Calu3 (cell line): ENCODE data around the gene NEURL4. TPM values are rescaled to one million over a fixed set of nuclear protein-coding genes. Genes with fewer than 3 reads are reported as not detected.

Source experiments
- BruUV-seq: library from RNA; stranded (reverse); fragments of 400-500 nt; replicated peaks from 2 replicates; lab custom pipeline; 2021; lab: Mats Ljungman, UMichigan
- CTCF ChIA-PET: fragments of 300-600 bp; sonication (Branson Sonifier 250); formaldehyde crosslinking; loops from one replicate; lab custom pipeline; 2022; ENCODE audit warnings: antibody characterized with exemption; lab: Charles Lee
- DNase-seq: peaks from one replicate; pipeline ENCODE4 v3.0.0; 2022
- H3K27ac Mint-ChIP-seq: one replicate; pipeline ENCODE4 v1.8.0; 2022; ENCODE audit warnings: mixed read lengths; ENCODE audit not compliant: unreplicated experiment
- H3K27me3 Mint-ChIP-seq: one replicate; pipeline ENCODE4 v1.8.0; 2022; ENCODE audit warnings: mixed read lengths; ENCODE audit not compliant: unreplicated experiment
- H3K36me3 Mint-ChIP-seq: one replicate; pipeline ENCODE4 v1.8.0; 2022; ENCODE audit warnings: mild to moderate bottlenecking, moderate library complexity, mixed read lengths; ENCODE audit not compliant: insufficient read depth, unreplicated experiment
- H3K4me1 Mint-ChIP-seq: one replicate; pipeline ENCODE4 v1.8.0; 2022; ENCODE audit warnings: mild to moderate bottlenecking, low read depth, mixed read lengths; ENCODE audit not compliant: unreplicated experiment
- H3K4me3 Mint-ChIP-seq: one replicate; pipeline ENCODE4 v1.8.0; 2022; ENCODE audit warnings: mild to moderate bottlenecking, low read depth, moderate library complexity, mixed read lengths; ENCODE audit not compliant: unreplicated experiment
- H3K9me3 Mint-ChIP-seq: one replicate; pipeline ENCODE4 v1.8.0; 2022; ENCODE audit warnings: low read depth, mixed read lengths; ENCODE audit not compliant: unreplicated experiment
- intact Hi-C: fragments of 100-400 bp; cut with micrococcal nuclease; formaldehyde crosslinking; loops from one replicate; pipeline ENCODE4 v1.10.0; 2022; ENCODE audit not compliant: unreplicated experiment
- total RNA-seq: library from RNA; stranded (reverse); gene quantifications from 2 replicates; pipeline ENCODE4 v1.2.3, GENCODE V29; 2022
- TF ChIP-seq, protein P1 (sequence below): fragments of 200-600 bp; IDR thresholded peaks from one replicate; pipeline ENCODE4 v1.8.0; 2022; ENCODE audit warnings: antibody characterized with exemption; ENCODE audit not compliant: unreplicated experiment

Gene NEURL4
- total RNA-seq, 1 experiment from 2014 or later: 31.9 TPM

DNA sequence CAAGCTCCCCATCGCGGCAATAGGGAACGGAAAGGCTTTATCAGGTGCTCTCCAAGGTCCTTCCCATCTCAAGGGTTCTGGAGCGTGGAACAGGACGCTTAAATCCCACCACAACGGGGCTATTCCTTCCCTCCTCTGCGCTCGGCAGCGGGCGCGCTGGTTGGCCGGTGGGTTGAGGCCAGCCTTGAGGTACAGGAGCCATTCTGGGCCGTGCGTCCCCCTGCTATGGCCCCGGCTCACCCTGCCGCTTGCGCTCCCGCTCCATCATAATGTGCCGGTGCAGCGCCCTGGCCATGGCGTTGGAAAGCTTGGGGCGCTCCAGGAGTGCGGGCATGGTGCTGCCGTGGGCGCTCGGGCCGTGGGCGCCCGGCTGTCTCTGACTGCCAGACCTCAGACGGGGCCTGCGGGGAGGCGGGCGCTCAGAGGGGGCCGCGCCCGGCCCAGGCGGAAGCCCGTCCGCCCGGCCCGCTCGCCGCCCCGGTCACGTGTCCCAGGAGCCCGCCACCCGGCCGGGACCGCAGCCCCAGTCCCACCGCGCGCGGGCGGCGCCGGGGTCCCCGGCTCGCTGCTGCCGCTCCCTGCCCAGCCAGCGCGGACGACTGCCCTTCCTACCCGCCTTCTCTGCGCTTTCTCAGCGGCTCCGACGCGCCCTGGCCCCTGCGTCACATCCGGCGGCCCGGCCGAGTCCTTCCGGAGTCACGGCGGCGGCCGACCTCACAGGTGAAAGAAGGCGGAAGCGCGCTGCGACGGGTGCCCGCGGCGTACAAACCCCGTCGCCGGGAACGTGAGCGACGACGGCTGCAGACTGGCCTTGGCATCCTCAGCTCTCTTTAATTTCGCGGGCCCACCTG is 14.2 kb downstream of the NEURL4 start, which contains the start of gene GPS2:
Gene GPS2, minus strand, starts transcription at position 642 of the 851 bp plus-strand sequence. Its CDS starts 308 bp downstream, at position 334.
- no peaks in the 10 kb centered on the region for H3K27me3 Mint-ChIP-seq
- peak within 1 kb of the TSS; percentile 86 for H3K27ac Mint-ChIP-seq
- H3K4me1 Mint-ChIP-seq: peaks cover 28% of the 10 kb centered on the region
- peak; percentile 90 for DNase-seq
- CTCF ChIA-PET: no interaction called here
- no TSS peak for BruUV-seq
- peaks cover 76% of the 10 kb centered on the region for H3K36me3 Mint-ChIP-seq
- intact Hi-C loops: no loop called here
- peak within 1 kb of the TSS; percentile 82 for H3K4me3 Mint-ChIP-seq
- TF ChIP-seq, protein P1, sequence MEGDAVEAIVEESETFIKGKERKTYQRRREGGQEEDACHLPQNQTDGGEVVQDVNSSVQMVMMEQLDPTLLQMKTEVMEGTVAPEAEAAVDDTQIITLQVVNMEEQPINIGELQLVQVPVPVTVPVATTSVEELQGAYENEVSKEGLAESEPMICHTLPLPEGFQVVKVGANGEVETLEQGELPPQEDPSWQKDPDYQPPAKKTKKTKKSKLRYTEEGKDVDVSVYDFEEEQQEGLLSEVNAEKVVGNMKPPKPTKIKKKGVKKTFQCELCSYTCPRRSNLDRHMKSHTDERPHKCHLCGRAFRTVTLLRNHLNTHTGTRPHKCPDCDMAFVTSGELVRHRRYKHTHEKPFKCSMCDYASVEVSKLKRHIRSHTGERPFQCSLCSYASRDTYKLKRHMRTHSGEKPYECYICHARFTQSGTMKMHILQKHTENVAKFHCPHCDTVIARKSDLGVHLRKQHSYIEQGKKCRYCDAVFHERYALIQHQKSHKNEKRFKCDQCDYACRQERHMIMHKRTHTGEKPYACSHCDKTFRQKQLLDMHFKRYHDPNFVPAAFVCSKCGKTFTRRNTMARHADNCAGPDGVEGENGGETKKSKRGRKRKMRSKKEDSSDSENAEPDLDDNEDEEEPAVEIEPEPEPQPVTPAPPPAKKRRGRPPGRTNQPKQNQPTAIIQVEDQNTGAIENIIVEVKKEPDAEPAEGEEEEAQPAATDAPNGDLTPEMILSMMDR: no peak
- H3K9me3 Mint-ChIP-seq: no peaks in the 10 kb centered on the region

DNA sequence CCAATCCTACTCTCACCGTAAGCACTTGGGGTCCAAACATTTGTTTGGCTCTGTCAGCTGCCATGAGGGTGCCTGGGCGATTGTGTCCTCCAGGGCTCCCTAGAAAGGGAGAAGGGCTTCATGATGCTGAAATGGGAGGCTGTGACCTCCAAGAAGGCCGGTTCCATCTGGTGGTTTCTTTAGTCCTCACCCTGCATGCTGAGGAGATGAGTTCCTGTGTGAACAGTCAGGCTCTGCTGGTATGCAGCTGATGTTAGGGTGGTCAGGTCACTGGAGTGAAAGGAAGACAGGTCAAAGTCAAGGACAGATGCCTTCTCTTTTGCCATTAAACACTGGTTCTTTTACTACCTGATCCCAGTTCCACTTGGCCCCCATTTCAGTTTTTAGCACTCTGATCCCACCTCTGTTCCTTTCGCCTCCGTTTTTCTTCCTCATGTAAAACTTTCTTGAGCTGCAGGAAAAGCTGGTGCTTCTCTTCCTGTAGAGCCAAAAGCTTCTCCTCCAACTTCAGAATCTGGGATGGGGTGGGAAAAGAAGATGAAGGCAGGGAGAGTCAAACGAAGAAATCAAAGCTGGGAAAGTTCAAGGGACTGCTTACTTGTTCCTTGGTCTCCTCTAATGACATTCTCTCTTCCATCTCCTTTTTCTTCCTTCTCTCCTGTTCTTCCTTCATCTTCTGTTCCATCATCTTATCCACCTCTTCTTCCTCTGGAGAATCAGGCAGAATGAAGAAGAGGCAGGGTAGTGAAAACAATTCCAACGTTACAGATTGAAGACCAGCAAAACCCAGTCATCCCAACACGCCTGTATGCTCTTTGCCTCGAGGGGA is 15.0 kb downstream of the NEURL4 start:
- Mint-ChIP-seq H3K27ac (peak overlapping the region; percentile 86), H3K4me3 (peak overlapping the region; percentile 82), H3K36me3 (peaks cover 84% of the 10 kb centered on the region), H3K4me1 (peaks cover 34% of the 10 kb centered on the region), H3K27me3 (no peaks in the 10 kb centered on the region), H3K9me3 (no peaks in the 10 kb centered on the region)
- BruUV-seq: TSS peak; percentile 84
- DNase-seq: no peak
- CTCF ChIA-PET: no interaction called here
- intact Hi-C loops: no loop called here
- TF ChIP-seq, protein P1: no peak

DNA sequence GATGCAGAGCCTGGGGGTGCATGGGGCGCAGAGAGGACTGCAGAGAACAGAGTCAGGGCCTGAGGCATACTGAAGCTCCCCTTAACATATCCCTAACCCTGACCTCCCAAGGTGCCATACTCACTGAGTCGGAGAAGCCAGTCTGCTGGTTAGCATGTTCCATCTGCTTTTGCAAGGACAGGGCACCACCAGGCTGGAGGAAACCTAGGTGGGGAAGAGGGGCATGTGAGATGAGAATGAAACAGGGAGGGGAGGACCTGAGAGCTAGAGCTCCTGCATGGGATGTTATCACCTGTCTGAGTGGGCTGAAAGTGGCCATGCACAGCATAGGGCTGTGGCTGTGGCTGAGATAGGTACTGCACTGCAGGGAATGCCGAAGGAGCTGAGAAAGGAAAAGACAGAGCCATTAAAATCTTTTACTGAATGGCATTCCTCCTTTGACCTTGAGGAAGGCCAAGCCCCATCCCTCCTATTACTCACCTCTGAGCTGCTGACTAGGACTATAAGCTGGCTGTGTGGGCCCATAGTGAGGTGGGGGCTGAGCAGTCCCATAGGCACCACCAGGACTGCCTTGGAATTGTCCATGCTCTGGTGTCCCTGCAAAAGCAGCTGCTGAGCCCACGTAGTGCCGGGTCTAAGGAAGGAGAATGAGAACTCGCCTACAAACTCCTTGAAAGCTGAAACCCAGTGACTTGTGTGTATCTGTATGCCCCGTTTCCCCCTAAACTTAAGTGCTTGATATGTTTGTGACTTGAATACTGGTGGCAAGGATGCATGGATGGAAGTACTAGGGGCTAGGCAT is 15.8 kb downstream of the NEURL4 start:
- Mint-ChIP-seq H3K36me3 (peaks cover 88% of the 10 kb centered on the region), H3K4me1 (peaks cover 34% of the 10 kb centered on the region), H3K27me3 (no peaks in the 10 kb centered on the region), H3K27ac (no peak overlapping the region), H3K9me3 (no peaks in the 10 kb centered on the region), H3K4me3 (no peak overlapping the region)
- TF ChIP-seq, protein P1: no peak
- intact Hi-C loops: no loop called here
- no TSS peak for BruUV-seq
- DNase-seq: peak; percentile 14
- CTCF ChIA-PET: no interaction called here

DNA sequence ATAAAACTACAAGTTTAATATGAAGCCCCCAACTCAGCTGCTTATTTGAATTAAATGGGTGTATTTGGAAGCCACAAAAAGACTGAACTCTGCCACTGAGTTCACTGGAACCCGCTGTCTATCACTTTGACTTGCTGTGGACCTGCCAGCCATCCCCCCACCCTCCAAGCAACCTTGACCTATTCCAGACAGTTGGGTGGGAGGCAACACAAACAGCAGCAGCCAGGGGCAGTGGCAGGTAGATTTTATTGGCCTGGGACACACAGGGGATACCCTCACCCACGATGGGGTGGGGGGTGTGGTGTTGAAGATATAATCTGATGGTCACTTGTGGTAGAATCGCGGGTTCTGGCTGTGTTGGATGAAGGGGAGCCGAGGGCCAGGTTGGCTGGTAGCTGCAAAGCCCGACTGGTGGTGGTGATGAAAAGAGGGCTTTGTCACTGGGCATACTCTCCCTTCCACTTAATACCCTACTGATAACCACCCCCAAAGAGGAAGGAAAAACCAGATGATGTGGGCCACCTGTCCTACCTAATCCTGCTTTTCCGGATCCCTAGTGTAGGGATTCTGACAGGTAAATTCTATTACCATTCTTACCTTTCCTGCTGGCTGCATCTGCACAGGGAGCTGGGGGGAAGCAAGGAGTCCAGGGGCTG is 16.6 kb downstream of the NEURL4 start:
- peaks cover 34% of the 10 kb centered on the region for H3K4me1 Mint-ChIP-seq
- BruUV-seq: no TSS peak
- intact Hi-C loops: no loop called here
- H3K4me3 Mint-ChIP-seq: no peak overlapping the region
- no peaks in the 10 kb centered on the region for H3K9me3 Mint-ChIP-seq
- H3K27me3 Mint-ChIP-seq: no peaks in the 10 kb centered on the region
- peaks cover 94% of the 10 kb centered on the region for H3K36me3 Mint-ChIP-seq
- no peak overlapping the region for H3K27ac Mint-ChIP-seq
- TF ChIP-seq, protein P1: no peak
- CTCF ChIA-PET: no interaction called here
- DNase-seq: no peak
